Nephron (organoid): Measurements from ENCODE around the gene LRRC52.

Source experiments
- H3K27ac Mint-ChIP-seq, 3 experiments: 2 replicates each; pipeline ENCODE4 v1.8.0; 2020; ENCODE audit warnings: mixed read lengths in 3 of 3, mild to moderate bottlenecking in 2 of 3, moderate library complexity in 1 of 3
- H3K27me3 Mint-ChIP-seq: 2 replicates; pipeline ENCODE4 v1.8.0; 2021; ENCODE audit warnings: low read depth, mild to moderate bottlenecking, moderate library complexity, mixed read lengths
- H3K36me3 Mint-ChIP-seq: 2 replicates; pipeline ENCODE4 v1.8.0; 2020; ENCODE audit warnings: low read depth, mixed read lengths
- H3K4me1 Mint-ChIP-seq: 2 replicates; pipeline ENCODE4 v1.8.0; 2020; ENCODE audit warnings: mixed read lengths
- H3K4me3 Mint-ChIP-seq, 3 experiments: 2 replicates each; pipeline ENCODE4 v1.8.0; 2020; ENCODE audit warnings: mild to moderate bottlenecking in 3 of 3, mixed read lengths in 3 of 3, moderate library complexity in 2 of 3
- H3K9me3 Mint-ChIP-seq: 2 replicates; pipeline ENCODE4 v1.8.0; 2020; ENCODE audit warnings: mixed read lengths
- CTCF ChIP-seq, 3 experiments: fragments of 200-600 bp; sonication (generic); IDR thresholded peaks; one replicate each; pipeline ENCODE4 v1.5.0; 2021; ENCODE audit warnings: antibody characterized with exemption in 3 of 3; ENCODE audit not compliant: unreplicated experiment in 3 of 3

Gene LRRC52

GRCh38 chr1:165610866-165611265 is 67.1 kb downstream of the LRRC52 start:
- Mint-ChIP-seq H3K9me3 (no peaks in the 10 kb centered on the region), H3K36me3 (no peaks in the 10 kb centered on the region), H3K27ac (no peak overlapping the region), H3K4me3 (no peak overlapping the region), H3K27me3 (no peaks in the 10 kb centered on the region), H3K4me1 (no peaks in the 10 kb centered on the region)
- no peak for TF ChIP-seq CTCF (IDR thresholded peaks at IDR 0.05; ENCODE audit: unreplicated experiment in 3 of 3)

- H3K36me3 Mint-ChIP-seq, result no peaks in the 10 kb centered on the region
- no peak for TF ChIP-seq CTCF (IDR thresholded peaks at IDR 0.05; ENCODE audit: unreplicated experiment in 3 of 3)
- H3K9me3 Mint-ChIP-seq, result no peaks in the 10 kb centered on the region
- H3K4me3 Mint-ChIP-seq, result no peak overlapping the region
- no peaks in the 10 kb centered on the region for H3K4me1 Mint-ChIP-seq
- peaks cover under 1% of the 10 kb centered on the region for H3K27me3 Mint-ChIP-seq
- no peak overlapping the region for H3K27ac Mint-ChIP-seq
These were observed 68.3 kb downstream of the LRRC52 start for GRCh38 chr1:165612062-165612461.
